Middle frontal gyrus (tissue), 1 donor: ENCODE data around the gene PON2.
"Not testable (repeated sequence)": the region's sequence is repeated elsewhere in the genome, so short reads cannot be mapped to it uniquely, and the experiment has no call there.

Source experiments
- DNase-seq: peaks from one replicate; pipeline ENCODE4 v3.0.0-alpha.2; 2015; ENCODE audit warnings: low spot score; ENCODE audit errors: extremely low spot score

Gene PON2

DNA sequence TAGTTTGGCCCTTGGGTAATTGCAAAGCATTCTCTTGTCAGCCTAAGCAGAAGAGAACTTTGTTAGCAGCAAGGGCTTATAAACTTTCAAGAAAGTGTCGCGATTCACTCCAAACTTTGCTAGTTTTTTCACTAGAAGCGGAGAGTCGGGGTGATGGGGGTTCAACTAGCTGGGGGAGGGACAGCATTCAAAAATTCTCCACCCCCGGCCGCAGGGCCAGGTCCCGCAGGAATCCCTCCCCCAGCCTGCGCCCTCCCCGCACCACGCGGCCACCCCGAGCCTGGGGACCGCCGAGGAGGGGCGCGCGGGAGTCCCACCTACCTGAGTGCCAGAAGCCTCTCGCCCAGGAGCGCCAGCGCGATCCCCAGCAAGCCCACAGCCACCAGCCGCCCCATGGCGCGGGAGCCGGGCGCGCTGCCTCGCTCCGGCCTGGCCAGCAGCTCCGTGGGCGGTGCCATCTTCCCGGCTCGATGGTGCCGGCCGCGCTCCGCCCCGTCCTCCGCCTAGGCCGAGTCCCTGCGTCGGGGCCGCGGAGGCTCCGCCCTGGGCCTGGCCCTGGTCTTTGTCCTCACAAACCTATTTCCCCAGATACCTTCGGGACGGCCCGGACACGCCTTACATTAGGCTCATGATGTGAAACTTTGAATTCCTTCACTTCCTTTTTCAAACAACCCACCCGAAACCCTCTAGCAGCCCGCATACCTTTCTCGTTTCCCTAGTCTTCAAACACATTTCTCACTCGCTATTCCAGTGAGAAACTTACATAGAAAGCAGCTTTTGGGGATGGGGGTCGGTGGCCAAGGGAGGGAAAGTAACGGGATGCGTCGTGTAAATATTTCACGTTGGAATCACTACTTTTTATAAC lies at the start of gene PON2:
Gene PON2 (minus strand): TSS at position 472 of the 865 bp plus-strand sequence. CDS start 77 bp downstream, at position 395.
- DNase-seq = peak; percentile 36

GRCh38 chr7:95482424-95482823 lies 47.6 kb upstream of the PON2 start:
- DNase-seq = no peak

- no peak for DNase-seq
These were observed 46.7 kb upstream of the PON2 start for GRCh38 chr7:95481271-95482165.

- no peak for DNase-seq
These were observed 45.3 kb upstream of the PON2 start for GRCh38 chr7:95479992-95480624.

- DNase-seq = no peak
These were observed 43.6 kb upstream of the PON2 start for GRCh38 chr7:95478272-95479037.

- no peak for DNase-seq
These were observed 42.2 kb upstream of the PON2 start for GRCh38 chr7:95476904-95477594.

- DNase-seq = no peak
These were observed 41.4 kb upstream of the PON2 start for GRCh38 chr7:95476072-95476847.

DNA sequence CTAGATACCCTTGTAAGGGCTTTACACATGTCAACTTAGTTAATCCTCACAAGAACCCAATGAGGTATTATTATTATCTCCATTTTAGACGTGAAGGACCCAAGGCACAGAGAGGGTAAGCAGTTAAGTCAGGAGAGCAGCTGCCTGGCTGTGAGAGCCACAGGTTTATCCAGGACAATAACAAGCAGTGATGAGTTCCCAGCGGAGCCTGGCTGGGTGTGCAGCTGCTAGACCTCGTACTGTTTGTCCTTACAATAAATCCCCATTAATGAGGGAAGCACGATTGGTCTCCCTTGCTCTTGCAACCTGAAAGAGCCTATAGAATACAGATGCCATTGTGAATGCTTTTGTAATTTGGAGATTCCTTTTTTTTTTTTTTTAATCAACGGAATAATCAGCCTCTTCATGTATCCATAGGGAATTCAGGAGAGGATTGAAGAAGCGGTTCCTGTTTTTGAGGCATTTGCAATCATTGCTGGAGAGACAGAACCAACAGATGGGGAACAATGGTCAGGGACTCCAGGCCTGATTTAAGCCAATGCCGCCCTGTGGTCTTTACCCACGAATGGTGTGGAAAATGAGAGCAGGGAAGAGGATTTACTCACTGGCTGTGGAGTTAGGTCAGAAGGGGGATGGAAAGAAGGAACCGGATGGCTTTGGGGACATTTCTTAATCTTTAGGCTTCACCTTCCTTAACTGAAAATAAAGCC lies 38.6 kb upstream of the PON2 start:
- no peak for DNase-seq

DNA sequence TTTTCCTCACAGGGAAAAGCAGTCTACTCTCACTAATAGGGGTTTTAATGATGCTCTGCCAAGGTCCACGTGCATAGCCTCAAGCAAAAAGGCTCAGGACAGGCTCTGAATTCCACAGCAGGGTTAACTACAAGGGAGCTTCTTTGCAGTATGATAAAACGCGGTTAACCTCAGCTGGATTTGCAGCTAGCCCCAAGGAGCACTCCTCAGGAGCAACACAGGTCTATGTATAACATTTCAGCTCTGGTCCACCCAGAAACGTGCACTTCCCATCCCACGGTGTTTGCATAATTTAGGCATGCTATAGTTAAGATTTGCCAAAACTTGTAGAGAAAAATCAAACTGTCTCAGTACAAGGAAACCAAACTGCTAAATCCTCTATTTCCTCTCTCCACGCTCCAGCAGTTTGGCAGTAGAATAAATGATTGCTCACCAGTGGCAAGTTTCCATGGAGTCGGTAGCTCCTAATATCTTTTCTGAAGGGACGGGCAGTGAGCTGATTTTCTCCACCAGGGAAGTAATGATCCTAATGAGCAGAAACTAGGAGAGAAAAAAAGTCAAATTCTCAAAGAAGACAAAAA lies 37.8 kb upstream of the PON2 start:
- DNase-seq = no peak

GRCh38 chr7:95471071-95471470 lies 36.2 kb upstream of the PON2 start:
- no peak for DNase-seq

DNA sequence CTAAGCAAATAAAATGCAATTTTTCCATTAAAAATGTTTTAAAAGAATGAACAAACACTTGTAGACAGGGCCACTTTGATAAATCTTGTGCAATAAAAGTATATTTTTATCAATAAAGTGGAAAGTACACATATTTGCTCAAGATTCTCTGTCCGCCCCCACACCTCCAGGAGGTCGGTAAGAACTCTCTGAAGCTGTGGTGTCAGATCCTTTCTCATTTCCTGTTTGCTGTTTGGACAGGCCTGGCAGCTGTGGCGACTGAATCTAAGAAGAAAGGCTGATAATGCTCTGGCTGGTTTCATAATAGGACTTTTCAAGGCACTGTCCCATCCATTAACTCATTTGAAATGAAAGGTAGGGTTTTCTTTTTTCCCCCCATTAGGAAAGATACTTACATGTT lies 35.6 kb upstream of the PON2 start:
- DNase-seq = no peak

DNA sequence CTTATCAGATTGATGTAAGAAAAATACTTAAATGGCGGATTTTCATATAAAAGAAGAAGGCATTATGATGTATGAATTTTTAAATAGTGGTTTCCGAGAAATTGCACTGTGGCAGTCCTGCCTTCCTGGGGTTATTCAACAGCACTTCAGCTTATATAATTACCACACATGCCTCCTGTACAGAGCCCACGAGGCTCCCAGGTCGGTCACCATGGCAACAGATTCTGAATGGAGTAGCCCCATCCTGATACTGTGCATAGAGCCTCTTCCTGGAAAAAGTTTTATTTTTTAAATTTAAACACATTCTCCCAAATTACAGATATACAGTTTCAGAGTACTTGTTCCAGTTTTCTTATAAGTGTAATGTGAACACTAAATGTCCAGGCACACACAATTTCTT lies 35.0 kb upstream of the PON2 start:
- DNase-seq = no peak

- DNase-seq = no peak
These were observed 34.4 kb upstream of the PON2 start for GRCh38 chr7:95469187-95469586.

- DNase-seq = no peak
These were observed 33.2 kb upstream of the PON2 start for GRCh38 chr7:95467912-95468607.

- DNase-seq = not testable (repeated sequence)
These were observed 25.8 kb upstream of the PON2 start for GRCh38 chr7:95460653-95461052.

DNA sequence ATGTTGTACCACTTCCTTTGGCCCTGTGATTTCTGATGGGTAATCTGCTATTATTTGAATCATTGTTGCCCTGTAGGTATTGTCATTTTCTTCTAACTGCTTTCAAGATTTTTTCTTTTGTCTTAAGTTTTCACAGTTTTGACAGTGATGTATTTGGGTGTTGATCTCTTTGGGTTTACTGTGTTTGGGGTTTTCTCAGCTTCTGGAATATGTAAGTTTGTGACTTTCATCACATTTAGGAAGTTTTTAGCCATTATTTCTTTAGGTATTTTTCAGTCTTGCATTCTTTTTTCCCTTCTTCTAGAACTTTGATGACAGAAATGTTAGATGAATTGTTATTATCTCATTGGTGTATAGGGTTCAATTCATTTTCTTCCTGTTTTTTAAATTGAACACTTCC lies 23.1 kb upstream of the PON2 start:
- DNase-seq = no peak

GRCh38 chr7:95454438-95455045 lies 19.7 kb upstream of the PON2 start:
- DNase-seq = no peak

DNA sequence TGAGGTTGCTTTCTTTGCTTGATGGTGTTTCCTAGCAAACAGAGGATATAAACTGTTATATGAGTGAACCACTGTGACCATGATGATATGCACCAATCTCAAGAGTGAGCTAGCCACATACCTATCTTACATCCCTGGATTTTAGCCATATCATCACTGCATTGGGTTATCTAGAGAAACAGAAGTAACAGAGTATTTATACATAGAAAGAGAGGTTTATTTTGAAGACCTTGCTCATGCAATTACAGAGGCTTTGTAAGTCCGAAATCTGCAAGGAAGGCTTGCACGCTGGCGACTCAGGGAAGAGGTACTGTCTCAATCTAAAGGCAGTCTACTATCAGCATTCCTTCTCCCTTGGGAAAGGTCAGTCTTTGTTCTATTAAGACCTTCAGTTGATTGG lies 11.8 kb upstream of the PON2 start:
- DNase-seq = no peak
